GM18873 (cell line): ENCODE data around the gene DGKH.
"Not testable (repeated sequence)": the region's sequence is repeated elsewhere in the genome, so short reads cannot be mapped to it uniquely, and the experiment has no call there.

Source experiments
- ATAC-seq: cut with Tn5 transposase; IDR thresholded peaks from one replicate; pipeline ENCODE4 v1.9.1; 2021; ENCODE audit warnings: mild to moderate bottlenecking, moderate library complexity, moderate number of reproducible peaks; ENCODE audit not compliant: unreplicated experiment, low FRiP score

Gene DGKH

DNA sequence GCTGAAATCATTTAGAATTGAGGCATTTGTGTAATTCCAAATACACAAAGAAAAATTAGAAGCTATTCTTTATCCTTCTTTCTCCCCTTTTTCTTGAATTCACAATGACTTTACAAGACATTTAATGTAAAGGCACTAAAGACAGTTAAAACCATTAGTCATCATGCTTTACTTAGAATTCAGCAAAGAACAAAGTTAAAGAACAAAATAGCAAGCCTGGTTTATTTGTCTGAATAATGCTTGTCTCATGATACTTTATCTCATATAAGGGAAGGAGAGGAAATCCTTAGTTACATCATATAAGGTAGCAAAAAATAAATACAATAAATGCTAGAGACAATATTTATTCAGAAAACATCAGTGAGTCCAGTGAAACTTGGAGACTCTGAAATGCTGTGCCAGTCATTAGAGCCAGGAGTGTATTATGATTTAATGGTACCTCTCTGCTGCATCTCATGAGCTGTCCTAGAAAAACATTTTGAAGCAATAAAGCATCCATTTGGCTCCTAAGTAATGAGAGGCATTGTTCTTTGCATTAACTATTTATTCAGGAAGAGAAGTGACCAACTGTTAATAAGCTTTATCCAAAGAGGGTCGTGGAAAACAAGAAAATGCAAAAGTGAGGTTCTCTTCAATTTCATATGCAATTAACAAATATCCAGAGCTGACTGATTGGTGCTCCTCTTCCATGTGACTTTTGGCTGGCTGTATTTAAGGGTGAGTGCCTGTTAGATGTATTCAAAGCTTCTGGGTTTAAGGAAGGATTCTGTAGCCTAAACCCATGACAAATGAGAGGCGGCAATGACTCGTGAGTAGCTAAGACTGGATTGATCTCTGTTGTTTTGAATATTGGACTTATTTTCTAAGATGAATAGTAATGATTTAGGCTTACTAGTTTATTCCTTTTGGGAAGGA lies 105.0 kb downstream of the DGKH start:
- no peak for ATAC-seq

DNA sequence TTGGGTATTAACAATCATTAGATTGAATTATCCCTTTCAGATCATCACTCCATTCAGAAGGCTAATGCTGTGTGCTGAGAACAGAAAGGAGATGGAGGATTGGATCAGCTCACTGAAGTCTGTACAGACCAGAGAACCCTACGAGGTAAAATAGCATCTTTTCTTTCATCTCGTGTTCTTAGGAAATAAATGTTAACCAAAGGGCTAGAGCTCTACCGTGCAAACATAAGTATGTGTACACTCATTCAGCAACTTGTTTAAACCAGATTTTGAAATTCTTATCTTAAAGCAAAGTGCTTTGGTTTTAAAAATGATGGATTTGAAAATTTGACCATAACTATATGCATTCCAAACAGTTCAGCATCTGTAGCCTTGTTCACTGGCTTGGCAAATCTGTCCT lies 106.8 kb downstream of the DGKH start:
- ATAC-seq = no peak

DNA sequence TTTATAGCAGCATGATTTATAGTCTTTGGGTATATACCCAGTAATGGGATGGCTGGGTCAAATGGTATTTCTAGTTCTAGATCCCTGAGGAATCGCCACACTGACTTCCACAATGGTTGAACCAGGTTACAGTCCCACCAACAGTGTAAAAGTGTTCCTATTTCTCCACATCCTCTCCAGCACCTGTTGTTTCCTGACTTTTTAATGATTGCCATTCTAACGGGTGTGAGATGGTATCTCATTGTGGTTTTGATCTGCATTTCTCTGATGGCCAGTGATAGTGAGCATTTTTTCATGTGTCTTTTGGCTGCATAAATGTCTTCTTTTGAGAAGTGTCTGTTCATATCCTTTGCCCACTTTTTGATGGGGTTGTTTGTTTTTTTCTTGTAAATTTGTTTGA lies 114.9 kb downstream of the DGKH start:
- ATAC-seq = not testable (repeated sequence)

DNA sequence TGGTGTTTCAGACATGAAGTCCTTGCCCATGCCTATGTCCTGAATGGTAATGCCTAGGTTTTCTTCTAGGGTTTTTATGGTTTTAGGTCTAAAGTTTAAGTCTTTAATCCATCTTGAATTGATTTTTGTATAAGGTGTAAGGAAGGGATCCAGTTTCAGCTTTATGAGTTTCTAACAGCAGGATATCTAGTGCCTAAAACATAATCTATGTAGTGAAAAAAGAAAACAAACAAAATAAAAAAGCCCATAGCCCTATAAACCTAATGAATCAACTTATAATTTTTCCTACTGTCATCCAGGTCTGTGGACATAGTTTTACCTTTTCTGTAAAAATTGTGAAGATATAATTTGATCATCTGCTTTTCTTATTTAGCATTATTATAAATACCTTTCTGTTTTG lies 115.5 kb downstream of the DGKH start:
- not testable (repeated sequence) for ATAC-seq

DNA sequence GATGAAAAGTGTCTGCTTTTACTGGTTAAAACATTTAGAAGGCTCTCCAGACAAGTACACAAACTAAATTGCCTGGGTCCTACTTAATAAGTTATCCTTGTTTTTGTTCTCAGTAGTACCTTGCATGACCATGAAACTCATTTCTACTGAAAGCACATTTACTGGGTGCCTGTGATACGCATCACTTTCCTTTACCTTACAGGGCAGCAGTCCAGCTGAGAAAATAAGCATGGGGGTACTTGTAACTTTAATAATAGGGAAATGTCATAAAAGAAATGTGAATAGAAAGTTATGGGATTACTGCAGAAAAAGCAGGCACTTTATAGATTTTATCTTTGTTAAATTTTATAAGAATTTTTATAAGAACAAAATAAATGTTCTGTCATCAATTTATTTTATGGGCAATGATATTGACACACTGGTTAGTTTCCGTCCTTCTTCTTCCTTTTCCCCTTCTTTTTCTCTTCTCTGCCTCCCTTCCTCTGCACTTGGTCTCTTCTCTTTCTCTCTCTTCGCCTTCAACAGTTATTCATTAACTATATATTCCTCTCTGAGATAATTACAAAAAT lies 116.2 kb downstream of the DGKH start:
- ATAC-seq = no peak

DNA sequence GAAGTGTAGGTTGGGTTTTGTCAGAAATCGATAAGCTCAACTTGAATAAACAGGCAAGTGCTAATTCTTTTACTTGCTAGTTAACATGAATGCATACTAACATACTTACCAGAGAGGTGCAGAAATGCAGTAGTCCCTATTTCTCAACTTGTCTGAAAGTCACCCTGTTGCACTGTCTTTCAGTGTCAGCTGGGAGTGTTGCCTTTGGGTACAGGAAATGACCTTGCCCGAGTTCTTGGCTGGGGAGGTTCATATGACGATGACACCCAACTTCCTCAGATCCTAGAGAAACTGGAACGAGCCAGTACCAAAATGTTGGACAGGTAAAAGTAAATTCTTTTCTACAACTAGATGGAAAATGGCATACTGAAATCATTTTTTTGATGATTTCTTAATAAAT lies 120.0 kb downstream of the DGKH start:
- no peak for ATAC-seq

DNA sequence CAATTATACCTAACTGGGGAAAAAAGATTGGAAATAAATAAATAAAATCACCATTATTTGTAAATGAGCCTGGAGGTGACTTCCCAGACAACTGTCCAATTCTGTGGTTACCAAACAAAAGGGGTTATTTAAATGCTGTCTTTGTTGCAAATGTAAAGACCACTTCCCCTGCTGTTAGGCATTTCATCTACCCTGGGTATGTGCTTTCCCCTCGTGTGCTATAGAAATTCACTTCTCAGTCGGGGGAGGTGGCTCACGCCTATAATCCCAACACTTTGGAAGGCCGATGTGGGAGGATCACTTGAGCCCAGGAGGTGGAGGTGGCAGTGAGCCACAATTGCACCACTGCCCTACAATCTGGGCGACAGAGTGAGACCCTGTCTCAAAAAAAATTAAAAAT lies 121.6 kb downstream of the DGKH start:
- ATAC-seq = no peak

DNA sequence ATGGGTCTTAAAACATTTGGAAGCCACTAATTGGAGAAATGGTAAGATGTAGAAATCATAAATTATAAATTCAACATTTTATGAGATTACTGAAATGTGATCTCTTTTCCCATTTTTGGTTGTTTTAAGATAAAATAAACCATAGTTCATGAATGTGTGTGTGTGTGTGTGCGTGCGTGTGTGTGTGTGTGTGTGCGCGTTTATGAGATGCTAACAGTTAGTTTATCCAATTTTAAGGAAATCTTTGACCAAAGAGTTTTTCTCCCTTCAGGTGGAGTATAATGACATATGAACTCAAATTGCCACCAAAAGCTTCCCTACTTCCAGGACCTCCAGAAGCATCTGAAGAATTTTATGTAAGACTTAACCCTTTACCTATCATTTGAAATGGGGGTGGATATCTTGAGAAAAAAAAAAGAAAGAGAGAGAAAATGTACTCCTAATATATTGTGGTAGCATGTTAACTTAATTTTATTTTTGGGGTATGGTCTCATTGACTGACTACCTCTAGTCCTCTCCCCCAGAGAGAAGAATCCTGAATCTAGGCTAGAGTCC lies 125.4 kb downstream of the DGKH start:
- no peak for ATAC-seq

DNA sequence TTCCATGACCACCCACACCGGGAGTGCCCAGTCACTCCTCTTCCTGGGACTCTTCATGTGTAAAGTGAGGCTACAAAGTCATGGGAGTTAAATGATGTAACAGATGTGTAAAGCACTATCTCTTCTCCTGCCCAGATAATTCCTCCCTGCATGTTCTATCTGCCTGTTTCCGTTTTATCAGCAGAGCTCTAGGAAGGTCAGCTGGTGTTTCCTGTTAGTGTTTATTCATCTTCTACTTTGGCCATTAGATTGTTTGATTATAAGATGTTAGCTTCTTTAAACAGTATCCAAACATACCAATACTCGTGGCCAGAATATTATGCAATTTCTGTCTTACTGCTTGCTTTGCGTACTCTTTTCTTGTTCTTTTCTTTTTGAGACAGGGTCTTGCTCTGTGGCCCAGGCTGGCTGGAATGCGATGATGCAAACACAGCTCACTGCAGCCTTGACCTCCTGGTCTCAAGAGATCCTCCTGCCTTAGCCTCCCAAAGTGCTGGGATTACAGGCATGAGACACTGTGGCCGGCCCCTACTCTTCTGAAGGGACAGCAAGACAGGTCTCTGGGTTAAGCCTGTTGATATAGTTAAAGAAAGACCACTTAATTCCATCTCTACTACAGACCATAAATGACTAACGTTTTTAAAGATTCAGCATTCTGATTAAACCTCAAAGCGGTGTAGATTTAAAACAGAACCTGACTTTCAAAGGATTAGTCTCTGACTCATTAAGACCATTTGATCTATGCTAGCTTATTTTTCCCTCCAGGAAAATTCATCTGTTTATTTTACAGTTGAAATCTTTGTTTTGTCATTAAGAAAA lies 126.1 kb downstream of the DGKH start:
- ATAC-seq = no peak

DNA sequence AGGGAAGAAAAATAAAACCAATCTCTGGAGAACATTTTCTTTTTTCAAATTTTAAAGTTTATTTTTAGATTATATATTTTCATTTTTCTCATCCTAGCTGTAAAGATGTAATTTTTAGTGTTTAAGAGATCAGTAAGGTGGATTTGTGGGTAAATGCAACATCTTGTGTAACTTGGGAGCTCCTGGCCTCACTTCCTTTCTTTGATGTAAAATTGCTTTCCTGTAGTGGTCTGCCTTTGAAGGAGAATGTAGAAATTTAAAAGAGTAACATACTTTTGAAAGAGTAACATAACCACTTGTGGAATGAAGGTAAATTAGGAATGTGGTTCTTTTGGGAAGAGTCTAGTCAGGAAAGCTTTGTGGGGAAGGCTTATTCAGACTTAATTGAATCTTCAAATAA lies 127.8 kb downstream of the DGKH start:
- ATAC-seq = no peak

DNA sequence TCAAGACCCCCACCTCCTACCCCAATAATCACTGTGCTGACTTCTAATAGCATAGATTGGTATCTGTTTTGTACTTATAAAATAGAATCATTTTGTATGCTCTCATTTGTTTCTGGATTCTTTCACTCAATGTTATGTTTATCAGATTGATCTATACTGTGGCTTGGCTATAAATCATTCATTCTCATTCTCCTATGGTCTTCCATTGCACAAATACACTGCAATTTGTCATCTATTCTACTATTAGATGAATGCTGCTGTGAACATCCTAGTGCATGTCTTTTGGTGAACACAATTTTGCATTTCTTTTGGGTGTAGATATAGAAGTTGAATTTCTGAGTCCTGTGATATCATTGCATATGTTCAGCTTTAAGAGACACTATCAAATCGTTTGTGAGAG lies 128.7 kb downstream of the DGKH start:
- no peak for ATAC-seq

DNA sequence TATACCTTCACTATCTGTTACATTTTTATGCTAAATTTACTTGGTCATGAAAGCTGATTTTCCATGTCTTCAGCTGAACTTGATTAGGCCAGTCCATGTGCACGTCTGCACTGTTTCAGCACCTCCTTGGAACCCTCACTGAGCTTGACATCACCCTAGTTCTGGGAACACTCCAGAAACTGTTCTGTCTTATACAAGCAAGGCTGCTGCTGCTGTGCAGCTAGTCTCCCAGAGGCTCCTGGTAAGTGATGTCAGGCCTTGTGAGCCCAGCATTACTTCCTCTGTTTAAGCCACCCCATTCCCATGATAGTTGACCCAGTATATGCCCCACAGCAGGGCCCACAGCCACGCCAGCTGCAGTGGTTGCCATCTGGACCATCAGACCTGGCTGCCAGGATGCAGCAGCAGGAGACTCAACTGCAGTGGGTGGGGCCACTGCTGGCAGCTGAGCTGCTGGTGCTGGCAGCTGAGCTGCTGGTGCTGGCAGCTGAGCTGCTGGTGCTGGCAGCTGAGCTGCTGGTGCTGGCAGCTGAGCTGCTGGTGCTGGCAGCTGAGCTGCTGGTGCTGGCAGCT lies 133.0 kb downstream of the DGKH start:
- ATAC-seq = no peak

DNA sequence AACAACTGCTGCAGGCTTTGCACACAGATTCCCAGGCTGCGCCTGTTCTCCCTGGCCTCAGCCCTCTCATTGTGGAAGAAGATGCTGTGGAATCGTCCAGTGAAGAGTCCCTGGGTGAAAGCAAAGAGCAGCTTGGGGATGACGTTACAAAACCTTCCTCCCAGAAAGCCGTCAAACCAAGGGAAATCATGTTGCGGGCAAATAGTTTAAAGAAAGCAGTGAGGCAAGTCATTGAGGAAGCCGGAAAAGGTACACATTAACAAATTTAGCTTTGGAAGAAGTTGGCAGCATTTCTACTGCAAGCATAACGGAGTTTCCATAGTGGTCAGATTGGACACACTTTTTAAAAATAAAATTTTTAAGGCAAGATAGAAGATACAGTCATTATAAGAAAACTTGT lies 140.6 kb downstream of the DGKH start:
- ATAC-seq = no peak

DNA sequence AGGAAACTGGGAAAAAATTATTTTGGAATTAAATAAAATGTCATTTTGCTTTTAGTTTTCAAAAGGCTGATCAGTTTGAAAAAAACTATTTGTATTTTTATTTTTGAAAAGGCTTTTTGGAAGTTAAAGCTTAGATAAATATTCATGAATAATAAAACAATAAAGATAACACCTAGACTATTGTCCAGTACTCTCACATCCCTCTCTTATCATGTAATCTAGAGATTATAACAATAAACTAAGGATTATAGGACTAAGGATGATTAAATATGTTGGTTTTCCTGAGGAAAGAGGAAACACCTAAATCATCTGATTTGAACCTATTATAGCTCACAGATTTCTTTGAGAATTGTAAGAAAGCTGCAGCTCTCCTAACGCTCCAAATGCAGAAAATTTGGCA lies 142.1 kb downstream of the DGKH start:
- no peak for ATAC-seq

DNA sequence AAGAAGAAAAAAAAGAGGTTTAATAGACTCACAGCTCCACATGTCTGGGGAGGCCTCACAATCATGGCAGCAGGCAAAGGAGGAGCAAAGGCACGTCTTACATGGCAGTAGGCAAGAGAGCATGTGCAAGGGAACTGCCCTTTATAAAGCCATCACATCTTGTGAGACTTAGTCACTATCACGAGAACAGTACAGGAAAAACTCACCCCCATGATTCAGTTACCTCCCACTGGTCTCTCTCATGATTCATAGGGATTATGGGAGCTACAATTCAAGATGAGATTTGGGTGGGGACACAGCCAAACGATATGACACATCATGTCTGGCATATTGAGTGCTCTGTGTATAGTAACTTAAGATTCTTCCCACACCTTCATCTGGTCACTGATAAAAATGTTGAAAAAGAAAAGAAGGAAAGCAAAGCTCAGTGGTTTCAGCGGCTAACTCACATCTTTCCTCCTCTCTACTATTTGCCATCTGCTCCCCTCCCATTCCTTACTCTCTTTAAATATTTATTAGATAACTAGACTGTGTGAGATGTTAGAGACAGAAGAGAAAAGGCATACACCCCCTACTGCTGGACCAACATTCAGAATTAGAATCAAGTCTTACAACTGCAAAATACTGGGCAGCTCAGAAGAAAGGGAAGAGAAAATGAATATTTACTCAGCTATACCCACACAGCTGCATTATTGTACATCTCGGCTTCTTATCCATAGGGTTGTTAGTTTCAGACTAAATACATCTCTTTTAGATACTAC lies 163.4 kb downstream of the DGKH start:
- no peak for ATAC-seq

DNA sequence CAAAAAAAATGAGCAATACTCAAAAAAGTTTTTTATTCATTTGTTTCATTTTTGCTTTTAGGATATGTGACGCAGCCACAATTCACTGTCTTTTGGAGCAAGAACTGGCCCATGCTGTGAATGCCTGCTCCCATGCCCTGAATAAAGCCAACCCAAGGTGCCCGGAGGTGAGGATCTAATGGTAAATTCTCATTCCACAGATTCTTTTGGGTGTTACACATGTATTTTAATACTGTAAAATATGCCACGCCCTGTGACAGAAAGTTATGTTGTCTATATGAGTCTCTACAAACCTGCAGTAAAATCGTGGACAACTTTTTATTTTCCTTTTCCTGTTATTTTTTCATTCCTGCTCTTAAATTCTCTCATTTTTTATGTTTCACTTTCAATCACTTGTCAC lies 166.0 kb downstream of the DGKH start:
- ATAC-seq = no peak

DNA sequence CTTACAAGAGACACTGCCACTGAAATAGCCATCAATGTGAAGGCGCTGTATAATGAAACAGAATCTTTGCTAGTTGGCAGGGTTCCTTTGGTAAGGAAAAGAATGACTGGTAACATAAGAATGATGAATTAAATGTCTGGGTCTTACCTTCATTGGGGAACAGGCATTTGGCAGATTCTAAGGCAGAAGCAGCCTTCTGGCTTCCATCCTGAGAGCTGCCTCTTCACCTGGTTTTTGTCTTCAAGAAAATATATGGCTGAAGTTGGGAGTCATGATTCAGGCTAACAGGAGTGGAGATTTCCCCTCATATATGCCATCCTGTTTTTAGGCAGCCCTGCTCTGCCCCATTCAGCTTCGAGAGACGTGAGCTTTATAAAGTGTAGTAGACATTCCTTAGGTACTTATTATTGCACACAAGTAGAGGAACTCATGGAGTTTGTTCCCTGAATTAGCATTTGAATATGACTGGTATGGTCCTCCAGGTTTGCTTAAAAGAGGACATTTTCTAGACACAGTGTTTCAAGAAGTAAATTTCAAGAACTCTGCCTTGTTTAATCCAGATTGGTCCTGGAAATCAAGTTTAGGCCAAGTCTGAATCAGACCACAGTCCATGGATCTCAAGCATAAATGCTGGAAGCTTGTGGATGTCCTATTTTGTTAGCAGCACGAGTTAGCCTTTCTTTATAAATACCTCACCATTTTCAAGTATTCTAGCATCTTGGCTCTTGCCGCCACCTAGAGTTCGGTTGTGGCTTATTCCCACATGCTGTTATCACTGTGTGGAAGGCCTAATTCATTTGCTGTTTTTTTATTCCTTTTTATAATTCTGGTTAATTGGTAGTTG lies 167.4 kb downstream of the DGKH start:
- ATAC-seq = no peak

DNA sequence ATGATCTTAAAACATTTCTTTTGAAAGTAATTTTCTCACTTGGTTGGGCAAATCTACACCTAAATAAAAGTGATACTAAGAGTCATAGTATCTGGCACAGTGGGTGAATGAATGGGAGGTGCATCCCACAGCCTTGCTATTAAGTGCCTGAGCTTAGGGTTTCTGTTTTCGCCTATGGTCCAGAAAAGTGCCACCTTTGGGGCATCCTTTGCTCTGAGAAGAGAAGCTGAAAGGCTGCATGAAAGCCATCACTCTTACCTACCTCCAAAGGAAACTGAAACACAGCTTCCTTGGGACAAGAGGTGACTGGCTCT lies 167.9 kb downstream of the DGKH start:
- no peak for ATAC-seq

DNA sequence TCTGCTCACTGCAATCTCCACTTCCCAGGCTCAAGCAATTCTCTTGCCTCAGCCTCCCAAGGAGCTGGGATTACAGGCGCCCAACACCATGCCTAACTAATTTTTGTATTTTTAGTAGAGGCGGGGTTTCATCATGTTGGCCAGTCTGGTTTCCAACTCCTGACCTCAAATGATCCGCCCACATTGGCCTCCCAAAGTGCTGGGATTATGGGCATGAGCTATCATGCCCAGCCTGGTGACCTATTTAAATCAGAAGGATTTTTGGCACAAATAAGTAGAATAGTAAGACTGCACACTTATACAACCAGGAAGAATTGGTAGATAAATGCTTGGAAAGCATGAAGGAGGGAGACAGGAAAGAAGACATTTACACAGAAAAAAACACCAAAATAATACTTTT lies 170.1 kb downstream of the DGKH start:
- ATAC-seq = no peak
